Brain microvascular endothelial cell (primary cell): ENCODE data around the gene KIRREL3.

Source experiments
- DNase-seq: peaks from one replicate; pipeline ENCODE4 v3.0.0-alpha.2; 2020
- H3K27ac ChIP-seq: fragments of 250-450 bp; sonication (Bioruptor Pico); 2 replicates; pipeline ENCODE4 v1.5.1; 2020; ENCODE audit warnings: mild to moderate bottlenecking, moderate library complexity
- H3K27me3 ChIP-seq: fragments of 250-450 bp; sonication (Bioruptor Pico); replicated peaks from 2 replicates; pipeline ENCODE4 v1.5.1; 2020; ENCODE audit warnings: mild to moderate bottlenecking
- H3K36me3 ChIP-seq: fragments of 250-450 bp; sonication (Bioruptor Pico); replicated peaks from 2 replicates; pipeline ENCODE4 v1.5.1; 2020; ENCODE audit warnings: mild to moderate bottlenecking
- H3K4me3 ChIP-seq: 2 replicates; pipeline ENCODE4 v1.5.1; 2011; ENCODE audit warnings: low read depth, mild to moderate bottlenecking, control low read depth, low read length, moderate library complexity
- CTCF ChIP-seq: IDR thresholded peaks from 2 replicates; pipeline ENCODE4 v1.5.1; 2011; ENCODE audit warnings: low read depth, mild to moderate bottlenecking, moderate library complexity, low read length, control low read depth, inconsistent platforms; ENCODE audit errors: missing control alignments
- in situ Hi-C: cut with HindIII; loops from 2 replicates; pipeline ENCODE4 v1.10.0; 2017; ENCODE audit warnings: low sequenced_read_pairs, low pct_ligation_motif_present

Gene KIRREL3

DNA sequence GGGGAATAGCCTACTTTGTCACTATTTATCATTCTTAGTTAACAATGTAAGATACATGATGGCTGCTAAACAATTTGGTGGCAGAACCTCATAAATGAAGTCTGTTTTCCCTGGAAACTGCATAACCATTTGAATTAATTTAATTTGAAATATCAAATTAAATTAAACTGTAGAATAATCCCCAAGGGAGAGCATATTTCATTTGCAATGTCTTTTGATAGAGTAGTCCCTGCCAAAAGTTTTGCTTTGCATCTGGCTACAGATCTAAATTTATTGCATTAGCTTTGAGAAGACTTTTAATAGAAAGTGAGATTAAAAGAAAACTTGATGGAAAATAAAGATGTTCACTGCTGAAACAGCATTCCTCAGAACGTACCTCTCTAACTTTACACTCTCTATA, 246.6 kb downstream of the KIRREL3 start:
- no peak for TF ChIP-seq CTCF

GRCh38 chr11:126751242-126751641, 249.3 kb downstream of the KIRREL3 start:
- no peak for DNase-seq
- no peak for TF ChIP-seq CTCF
- Histone ChIP-seq H3K27ac (no peak overlapping the region), H3K27me3 (no peaks in the 10 kb centered on the region), H3K4me3 (no peak overlapping the region), H3K36me3 (no peaks in the 10 kb centered on the region)
- in situ Hi-C loops = no loop called here

More for the DNA sequence above, 246.6 kb downstream of the KIRREL3 start:
- no peak overlapping the region for H3K27ac ChIP-seq
- in situ Hi-C loops = no loop called here
- DNase-seq = no peak
- no peaks in the 10 kb centered on the region for H3K27me3 ChIP-seq
- H3K36me3 ChIP-seq = no peaks in the 10 kb centered on the region
- no peak overlapping the region for H3K4me3 ChIP-seq

DNA sequence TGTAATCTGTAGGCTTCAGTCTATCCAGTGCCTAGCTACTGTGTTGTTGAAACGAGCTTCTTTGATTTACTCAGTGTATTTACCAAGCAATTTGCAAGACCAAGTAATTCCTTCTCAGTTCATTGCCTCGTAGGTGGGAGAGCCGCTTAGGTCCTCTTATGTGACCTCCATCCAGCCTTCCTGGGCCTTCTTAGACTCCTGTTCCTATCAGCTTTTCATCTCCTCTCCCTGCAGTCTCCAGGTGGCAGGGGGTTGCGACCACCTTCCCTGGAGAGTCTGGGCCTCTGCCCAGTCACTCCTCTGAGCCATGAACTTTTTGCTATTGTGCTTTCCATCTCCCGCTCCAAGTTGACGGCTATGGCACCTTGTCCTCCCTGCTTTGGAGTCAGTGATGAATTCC, 251.8 kb downstream of the KIRREL3 start:
- in situ Hi-C loops = no loop called here
- TF ChIP-seq CTCF = no peak
- no peaks in the 10 kb centered on the region for H3K36me3 ChIP-seq
- H3K27me3 ChIP-seq = no peaks in the 10 kb centered on the region
- no peak for DNase-seq
- H3K4me3 ChIP-seq = no peak overlapping the region
- no peak overlapping the region for H3K27ac ChIP-seq

DNA sequence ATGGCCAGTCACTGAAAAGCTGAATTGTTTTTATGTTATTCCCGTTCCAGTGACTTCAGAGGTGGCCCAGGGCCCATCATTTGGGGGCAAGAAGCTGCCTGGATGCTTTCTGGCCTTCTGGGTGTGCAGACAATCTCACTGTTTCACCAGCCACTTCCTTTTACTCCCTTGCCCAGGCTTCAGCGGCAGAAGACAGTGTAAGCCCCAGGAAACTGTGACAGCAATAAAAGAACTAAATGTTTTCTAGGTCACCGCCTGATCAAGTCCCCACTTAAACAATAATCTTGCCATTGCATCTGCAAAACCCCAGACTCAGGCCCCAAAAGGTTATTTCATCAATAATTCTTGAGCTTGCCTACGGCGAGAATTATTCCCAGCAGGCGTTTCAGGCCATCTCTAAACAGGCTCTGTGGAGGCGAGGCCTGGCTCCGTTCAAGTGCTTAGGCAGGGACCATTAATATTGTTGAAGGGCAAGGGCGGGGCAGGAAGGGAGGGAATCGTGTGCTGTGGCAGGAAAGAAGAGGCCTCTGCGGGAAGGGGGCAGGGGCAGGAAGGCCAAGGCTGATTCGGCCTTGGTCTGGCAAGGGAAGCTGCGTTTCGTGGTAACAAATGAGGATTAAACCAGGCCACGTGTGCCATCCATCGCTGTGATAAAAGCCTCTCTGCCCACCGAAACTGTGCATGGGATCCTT, 252.3 kb downstream of the KIRREL3 start:
- no peak for DNase-seq
- Histone ChIP-seq H3K27me3 (no peaks in the 10 kb centered on the region), H3K27ac (no peak overlapping the region), H3K4me3 (no peak overlapping the region), H3K36me3 (no peaks in the 10 kb centered on the region)
- in situ Hi-C loops = no loop called here
- no peak for TF ChIP-seq CTCF

- Histone ChIP-seq H3K36me3 (no peaks in the 10 kb centered on the region), H3K27ac (no peak overlapping the region), H3K27me3 (no peaks in the 10 kb centered on the region), H3K4me3 (no peak overlapping the region)
- in situ Hi-C loops = no loop called here
- no peak for DNase-seq
- no peak for TF ChIP-seq CTCF
Measured at GRCh38 chr11:126747315-126747714, 253.3 kb downstream of the KIRREL3 start.

- Histone ChIP-seq H3K27me3 (no peaks in the 10 kb centered on the region), H3K4me3 (no peak overlapping the region), H3K36me3 (no peaks in the 10 kb centered on the region), H3K27ac (no peak overlapping the region)
- in situ Hi-C loops = no loop called here
- DNase-seq = no peak
- no peak for TF ChIP-seq CTCF
Measured at GRCh38 chr11:126746443-126746842, 254.1 kb downstream of the KIRREL3 start.
